GM21576 (cell line): ENCODE results near the gene ACSF3.
"Not testable (repeated sequence)": the region's sequence is repeated elsewhere in the genome, so short reads cannot be mapped to it uniquely, and the experiment has no call there.

ENCODE experiments used
- ATAC-seq: cut with Tn5 transposase; IDR thresholded peaks from one replicate; pipeline ENCODE4 v1.9.1; 2021; ENCODE audit warnings: mild to moderate bottlenecking, moderate library complexity; ENCODE audit not compliant: unreplicated experiment

The ACSF3 gene

GRCh38 chr16:89156740-89157645 lies 63.3 kb downstream of the ACSF3 start:
- no peak for ATAC-seq

DNA sequence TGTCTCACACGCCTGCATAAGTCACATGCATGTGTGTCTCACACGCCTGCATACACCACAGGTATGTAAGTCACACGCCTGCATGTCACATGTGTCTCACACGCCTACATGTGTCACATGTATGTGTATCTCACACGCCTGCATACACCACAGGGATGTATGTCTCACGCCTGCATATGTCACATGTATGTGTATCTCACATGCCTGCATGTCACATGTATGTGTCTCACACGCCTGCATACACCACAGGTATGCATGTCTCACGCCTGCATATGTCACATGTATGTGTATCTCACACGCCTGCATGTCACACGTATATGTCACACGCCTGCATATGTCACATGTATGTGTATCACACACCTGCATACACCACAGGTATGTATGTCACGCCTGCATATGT lies 64.1 kb downstream of the ACSF3 start:
- no peak for ATAC-seq

GRCh38 chr16:89159066-89159849 lies 65.6 kb downstream of the ACSF3 start:
- ATAC-seq: no peak

- no peak for ATAC-seq
Observed at GRCh38 chr16:89159850-89160354, 66.2 kb downstream of the ACSF3 start.

GRCh38 chr16:89160977-89161701 lies 67.5 kb downstream of the ACSF3 start:
- no peak for ATAC-seq

- ATAC-seq: no peak
Observed at GRCh38 chr16:89161763-89162713, 68.4 kb downstream of the ACSF3 start.

GRCh38 chr16:89163297-89163696 lies 69.6 kb downstream of the ACSF3 start:
- no peak for ATAC-seq

DNA sequence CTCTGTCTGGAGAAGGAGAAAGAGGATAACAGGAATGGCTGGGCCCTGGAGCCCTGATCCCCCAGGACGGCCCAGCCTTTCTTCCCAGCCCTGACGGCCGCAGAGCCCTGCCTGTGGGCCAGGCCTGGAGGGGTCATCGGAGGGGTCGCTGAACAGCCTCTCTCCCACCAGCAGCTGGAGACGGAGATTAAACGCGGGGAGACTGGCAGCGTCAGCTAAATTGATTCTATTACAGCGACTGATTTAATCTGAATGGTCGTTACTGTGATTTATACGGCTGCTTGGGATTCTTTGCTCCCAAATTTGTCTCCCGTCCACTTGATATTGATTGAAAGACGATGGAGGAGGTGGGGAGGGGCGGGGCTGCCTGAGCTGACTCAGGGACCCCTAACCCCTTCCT lies 70.8 kb downstream of the ACSF3 start:
- no peak for ATAC-seq

- ATAC-seq: no peak
Observed at GRCh38 chr16:89164847-89165680, 71.4 kb downstream of the ACSF3 start.

DNA sequence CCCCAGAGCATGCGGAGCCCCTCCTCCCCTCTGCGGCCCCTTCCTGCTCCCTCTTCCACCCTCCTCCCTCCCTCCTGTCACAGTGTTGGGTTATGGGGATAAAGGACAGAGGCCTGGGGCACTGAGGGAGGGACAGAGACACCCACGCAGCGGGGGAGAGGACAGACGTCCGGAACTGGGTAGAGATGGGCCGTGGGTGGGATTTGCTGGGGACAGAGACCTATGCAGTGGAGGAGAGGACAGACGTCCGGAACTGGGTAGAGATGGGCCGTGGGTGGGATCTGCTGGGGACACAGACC lies 72.0 kb downstream of the ACSF3 start:
- not testable (repeated sequence) for ATAC-seq

- ATAC-seq: no peak
Observed at GRCh38 chr16:89166696-89167424, 73.2 kb downstream of the ACSF3 start.

DNA sequence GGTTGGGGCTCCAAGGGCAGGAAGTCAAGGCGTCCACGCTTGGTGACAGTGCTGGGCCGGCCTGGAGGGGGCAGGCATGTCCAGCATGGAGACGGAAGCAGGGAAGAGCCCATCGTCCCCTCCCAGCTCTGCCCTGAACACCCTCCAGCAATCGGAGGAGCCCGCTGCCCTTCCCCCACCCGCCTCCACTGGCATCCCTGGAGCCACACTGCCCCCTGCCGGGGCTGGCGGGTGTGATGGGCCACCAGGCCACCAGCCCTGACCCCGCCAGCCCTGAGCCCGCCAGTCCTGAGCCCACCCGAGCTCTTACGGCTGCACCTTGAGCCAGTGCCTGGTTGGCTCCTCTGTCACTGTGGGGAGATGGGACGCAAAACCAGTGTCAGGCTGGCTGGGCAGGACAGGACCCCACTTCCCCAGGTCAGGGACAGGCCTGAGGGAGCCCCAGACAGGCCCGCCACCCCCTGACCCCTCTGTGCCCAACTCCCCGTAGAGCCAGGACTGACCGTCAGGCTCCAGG lies 73.8 kb downstream of the ACSF3 start:
- ATAC-seq: no peak

DNA sequence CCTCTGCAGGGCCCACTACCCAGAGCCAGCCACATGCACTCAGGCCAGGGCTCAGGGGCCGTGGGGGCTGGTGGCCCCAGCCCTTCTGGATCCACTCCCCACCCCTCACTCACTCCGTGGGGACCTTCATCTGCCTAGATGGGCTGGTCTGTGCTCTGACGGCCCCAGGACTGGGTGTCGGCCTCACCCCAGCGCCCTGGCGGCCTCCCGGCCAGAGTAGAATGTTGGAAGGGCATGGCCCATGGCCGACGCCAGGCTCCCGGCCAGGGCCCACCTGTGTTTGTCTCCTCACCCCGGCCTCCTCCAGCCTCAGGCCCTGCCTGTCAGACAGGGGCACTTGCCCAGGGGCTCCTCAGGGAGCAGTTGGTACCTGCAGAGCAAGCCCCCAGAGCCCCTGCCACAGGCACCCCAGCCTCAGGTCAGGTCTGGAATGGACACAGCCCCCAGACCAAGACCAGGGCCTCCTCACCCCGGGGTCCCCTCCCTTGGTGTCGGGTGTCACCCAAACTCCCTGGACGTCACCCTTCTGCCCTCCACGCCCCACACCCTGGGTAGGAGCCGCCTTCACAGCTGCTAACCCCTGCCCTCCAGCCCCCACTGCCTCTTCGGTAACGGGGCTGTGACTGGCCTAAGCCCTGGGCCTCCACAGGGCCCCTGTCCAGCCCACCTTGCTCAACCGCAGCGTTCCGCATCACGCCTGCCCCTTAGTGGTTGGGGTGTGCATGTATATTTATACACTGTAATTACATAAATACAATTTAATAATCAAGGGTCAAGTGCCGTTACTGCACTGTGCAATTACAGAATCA lies 74.9 kb downstream of the ACSF3 start:
- no peak for ATAC-seq

- ATAC-seq: no peak
Observed at GRCh38 chr16:89169778-89170177, 76.1 kb downstream of the ACSF3 start.

GRCh38 chr16:89170346-89171215 lies 76.9 kb downstream of the ACSF3 start:
- ATAC-seq: peak; percentile 7
